Measurements from ENCODE around the gene PIK3IP1. TPM values are rescaled to one million over a fixed set of nuclear protein-coding genes. Genes with fewer than 3 reads are reported as not detected.

PIK3IP1 gene
- total RNA-seq, 4 donors from 2014 or later: 32.8 to 61.2 (median 47.1) TPM

GRCh38 chr22:31286360-31287255 lies 5.7 kb downstream of the PIK3IP1 start:
- no peak for TF ChIP-seq CTCF (IDR thresholded peaks at IDR 0.05)
- DNase-seq (ENCODE audit: low spot score): no peak
- ATAC-seq (ENCODE audit: low FRiP score): no peak

- TF ChIP-seq CTCF (IDR thresholded peaks at IDR 0.05): no peak
- ATAC-seq (ENCODE audit: low FRiP score): no peak
- no peak for DNase-seq (ENCODE audit: low spot score)
Measured at GRCh38 chr22:31284281-31285155, 7.8 kb downstream of the PIK3IP1 start.

GRCh38 chr22:31282748-31283468 lies 9.4 kb downstream of the PIK3IP1 start:
- TF ChIP-seq CTCF (IDR thresholded peaks at IDR 0.05): no peak
- ATAC-seq (ENCODE audit: low FRiP score) (no peak), DNase-seq (ENCODE audit: low spot score) (no peak)

- no peak for TF ChIP-seq CTCF (IDR thresholded peaks at IDR 0.05)
- ATAC-seq (ENCODE audit: low FRiP score) (no peak), DNase-seq (ENCODE audit: low spot score) (no peak)
Measured at GRCh38 chr22:31281733-31282132, 10.6 kb downstream of the PIK3IP1 start.

GRCh38 chr22:31279821-31280505 lies 12.3 kb downstream of the PIK3IP1 start:
- no peak for TF ChIP-seq CTCF (IDR thresholded peaks at IDR 0.05)
- ATAC-seq (ENCODE audit: low FRiP score) (no peak), DNase-seq (ENCODE audit: low spot score) (no peak)

- no peak for DNase-seq (ENCODE audit: low spot score)
- no peak for TF ChIP-seq CTCF (IDR thresholded peaks at IDR 0.05)
Measured at GRCh38 chr22:31279327-31279669, 13.0 kb downstream of the PIK3IP1 start.

More at GRCh38 chr22:31279327-31279669, 13.0 kb downstream of the PIK3IP1 start:
- no peak for ATAC-seq (ENCODE audit: low FRiP score)
